Mucosa of descending colon (tissue), 3 donors: ENCODE data around the gene TAF4B. TPM values are rescaled to one million over a fixed set of nuclear protein-coding genes. Genes with fewer than 3 reads are reported as not detected.
"Not testable (repeated sequence)": the region's sequence is repeated elsewhere in the genome, so short reads cannot be mapped to it uniquely, and the experiment has no call there.

Source experiments
- ATAC-seq: fragments of 200-7000 bp; cut with Tn5 transposase; one replicate; pipeline ENCODE4 v1.9.1; 2020; ENCODE audit warnings: mild to moderate bottlenecking, moderate library complexity
- DNase-seq, 3 donors: peaks; one replicate each; pipeline ENCODE4 v3.0.0-alpha.2; 2020
- H3K36me3 ChIP-seq: fragments of 200-600 bp; one replicate; pipeline ENCODE4 v1.8.0; 2021; ENCODE audit warnings: low read depth, mild to moderate bottlenecking
- H3K4me1 ChIP-seq: fragments of 200-600 bp; one replicate; pipeline ENCODE4 v1.8.0; 2021; ENCODE audit warnings: low read depth, mild to moderate bottlenecking
- H3K4me3 ChIP-seq: fragments of 200-600 bp; one replicate; pipeline ENCODE4 v1.8.0; 2021; ENCODE audit warnings: mild to moderate bottlenecking
- H3K9me3 ChIP-seq: fragments of 200-600 bp; one replicate; pipeline ENCODE4 v1.8.0; 2021; ENCODE audit warnings: mild to moderate bottlenecking
- CTCF ChIP-seq: fragments of 200-600 bp; IDR thresholded peaks from one replicate; pipeline ENCODE4 v1.8.0; 2022; ENCODE audit warnings: antibody characterized with exemption, mild to moderate bottlenecking
- intact Hi-C, 2 donors: fragments of 100-400 bp; cut with DNase I in 1 of 2; cut with micrococcal nuclease in 1 of 2; formaldehyde crosslinking; loops; one replicate each; pipeline versions ENCODE4 v1.11.0 to v1.11.1; 2022; cut with DNase I, micrococcal nuclease
- total RNA-seq, 3 donors: library from RNA; stranded (reverse); fragmentation: NEBNext Ultra II Directional in 2 of 3; extraction: Animal tissue kit (Norgen Biotek cat#: 25700) in 2 of 3; gene quantifications; one replicate each; pipeline versions ENCODE4 v1.2.1 to v1.2.4, GENCODE V29; 2021 to 2023
- donor health status: DM: no; HTN: no; CAD: no; lungs with moderate emphysema.
- donor health status: DM: no; HTN: no; CAD: no.
- donor health status: DM: no; HTN: yes; CAD: no.

TAF4B gene
- total RNA-seq, 3 donors from 2014 or later: 3.4 to 4.1 (median 3.8) TPM

DNA sequence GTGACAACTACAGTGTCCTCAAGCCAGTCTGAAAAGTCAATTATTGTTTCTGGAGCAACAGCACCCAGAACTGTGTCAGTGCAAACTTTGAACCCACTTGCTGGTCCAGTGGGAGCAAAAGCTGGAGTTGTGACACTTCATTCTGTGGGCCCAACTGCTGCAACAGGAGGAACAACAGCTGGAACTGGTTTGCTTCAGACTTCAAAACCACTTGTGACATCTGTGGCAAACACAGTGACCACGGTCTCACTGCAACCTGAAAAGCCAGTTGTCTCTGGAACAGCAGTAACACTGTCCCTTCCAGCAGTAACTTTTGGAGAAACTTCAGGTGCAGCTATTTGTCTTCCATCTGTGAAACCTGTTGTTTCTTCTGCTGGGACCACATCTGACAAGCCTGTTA is 59.8 kb downstream of the TAF4B start:
- TF ChIP-seq CTCF: no peak
- intact Hi-C loops: no loop called here
- no peaks in the 10 kb centered on the region for H3K9me3 ChIP-seq

DNA sequence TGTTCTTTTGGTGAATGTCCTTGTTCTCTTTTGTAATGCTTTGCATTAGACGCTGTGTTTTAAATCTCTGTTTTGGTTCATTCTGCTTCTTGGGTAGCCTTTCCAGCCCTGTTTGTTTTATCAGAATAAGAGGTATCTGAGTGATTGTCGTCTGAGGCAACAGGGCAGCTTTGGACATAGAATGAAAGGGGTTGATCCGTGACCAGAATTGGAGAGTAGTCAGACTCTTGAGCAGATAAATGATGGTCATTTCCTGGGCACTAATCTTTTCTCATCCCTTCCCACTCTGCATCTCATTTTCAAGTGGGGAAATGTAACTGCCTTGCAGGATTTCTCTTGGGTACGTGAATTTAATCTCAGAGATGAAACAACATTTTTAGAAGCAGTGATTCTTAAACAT is 61.4 kb downstream of the TAF4B start:
- Histone ChIP-seq H3K9me3 (no peaks in the 10 kb centered on the region), H3K4me1 (no peaks in the 10 kb centered on the region), H3K4me3 (no peak overlapping the region), H3K36me3 (no peaks in the 10 kb centered on the region)
- no peak for TF ChIP-seq CTCF
- intact Hi-C loops: no loop called here
- DNase-seq: no peak
- ATAC-seq: no peak

More for the DNA sequence above, 59.8 kb downstream of the TAF4B start:
- no peak for ATAC-seq
- H3K4me3 ChIP-seq: no peak overlapping the region
- no peak for DNase-seq
- no peaks in the 10 kb centered on the region for H3K36me3 ChIP-seq
- no peaks in the 10 kb centered on the region for H3K4me1 ChIP-seq

- no peaks in the 10 kb centered on the region for H3K36me3 ChIP-seq
- TF ChIP-seq CTCF: no peak
- intact Hi-C loops: no loop called here
- ATAC-seq: no peak
- no peak for DNase-seq
- H3K4me1 ChIP-seq: no peaks in the 10 kb centered on the region
- H3K4me3 ChIP-seq: no peak overlapping the region
- H3K9me3 ChIP-seq: no peaks in the 10 kb centered on the region
Observed at GRCh38 chr18:26290385-26290784, 64.1 kb downstream of the TAF4B start.

DNA sequence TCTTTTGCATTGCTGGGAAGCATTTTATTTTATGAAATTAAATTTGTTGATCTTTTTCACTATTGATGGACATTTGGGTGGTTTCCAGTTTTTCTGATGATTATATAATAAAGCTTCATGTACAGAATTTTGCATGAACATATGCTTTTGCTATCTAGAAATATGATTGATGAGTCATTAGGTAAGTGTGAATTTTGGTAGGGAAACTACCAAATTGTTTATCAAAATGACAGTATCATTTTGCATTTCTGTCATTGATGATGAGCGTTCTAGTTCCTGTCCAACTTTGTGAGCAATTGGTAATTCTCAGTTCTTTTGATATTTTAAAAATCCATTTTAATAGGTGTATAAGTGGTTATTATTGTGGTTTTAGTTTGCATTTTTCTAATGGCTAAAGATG is 67.7 kb downstream of the TAF4B start:
- no peak for TF ChIP-seq CTCF
- ATAC-seq (no peak), DNase-seq (no peak)
- Histone ChIP-seq H3K9me3 (no peaks in the 10 kb centered on the region), H3K4me3 (no peak overlapping the region), H3K4me1 (no peaks in the 10 kb centered on the region), H3K36me3 (no peaks in the 10 kb centered on the region)
- intact Hi-C loops: no loop called here

GRCh38 chr18:26298107-26298506 is 71.9 kb downstream of the TAF4B start:
- no peaks in the 10 kb centered on the region for H3K9me3 ChIP-seq
- no peak for TF ChIP-seq CTCF
- H3K4me1 ChIP-seq: no peaks in the 10 kb centered on the region
- no peak for ATAC-seq
- intact Hi-C loops: no loop called here
- H3K36me3 ChIP-seq: no peaks in the 10 kb centered on the region
- no peak overlapping the region for H3K4me3 ChIP-seq
- DNase-seq: no peak

DNA sequence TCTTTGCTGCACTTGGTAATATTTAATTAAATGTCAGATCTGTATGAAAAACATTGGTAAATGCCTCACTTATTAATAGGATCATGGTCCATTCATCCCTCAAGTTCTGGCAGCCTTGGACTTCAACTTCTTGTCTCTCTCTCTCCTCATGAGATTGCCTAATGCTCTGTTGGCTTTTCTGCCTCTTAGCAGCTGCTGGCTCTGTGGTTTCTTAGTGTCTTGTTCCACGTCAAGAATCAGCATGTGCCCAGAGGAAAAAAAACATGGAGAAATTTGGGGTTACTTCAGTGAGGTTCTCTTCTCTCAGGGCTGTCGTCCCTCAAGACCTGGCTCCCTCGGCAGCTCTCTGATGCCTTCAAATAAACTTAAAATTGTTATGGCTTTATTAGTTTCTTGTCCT is 75.4 kb downstream of the TAF4B start:
- Histone ChIP-seq H3K4me3 (no peak overlapping the region), H3K36me3 (no peaks in the 10 kb centered on the region), H3K9me3 (no peaks in the 10 kb centered on the region), H3K4me1 (no peaks in the 10 kb centered on the region)
- no peak for ATAC-seq
- intact Hi-C loops: no loop called here
- no peak for DNase-seq
- no peak for TF ChIP-seq CTCF

DNA sequence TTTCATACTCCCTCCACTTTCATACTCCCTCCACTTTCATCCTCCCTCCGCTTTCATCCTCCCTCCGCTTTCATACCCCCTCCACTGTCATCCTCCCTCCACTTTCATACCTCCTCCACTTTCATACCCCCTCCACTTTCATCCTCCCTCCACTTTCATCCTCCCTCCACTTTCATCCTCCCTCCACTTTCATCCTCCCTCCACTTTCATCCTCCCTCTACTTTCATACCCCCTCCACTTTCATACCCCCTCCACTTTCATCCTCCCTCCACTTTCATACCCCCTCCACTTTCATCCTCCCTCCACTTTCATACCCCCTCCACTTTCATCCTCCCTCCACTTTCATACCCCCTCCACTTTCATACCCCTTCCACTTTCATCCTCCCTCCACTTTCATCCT is 77.0 kb downstream of the TAF4B start:
- intact Hi-C loops, H3K36me3 ChIP-seq, H3K4me1 ChIP-seq, H3K4me3 ChIP-seq, DNase-seq, ATAC-seq, H3K9me3 ChIP-seq: not testable (repeated sequence)
